Activated CD4-positive, alpha-beta memory T cell treated with anti-CD3 and anti-CD28 coated beads for 36 hours (primary cell): ENCODE measurements around the gene ADCY3. TPM values are rescaled to one million over a fixed set of nuclear protein-coding genes. Genes with fewer than 3 reads are reported as not detected.

ENCODE experiments used
- CTCF ChIA-PET: fragments of 350-600 bp; sonication (Branson Sonifier 250); formaldehyde crosslinking; loops from one replicate; lab custom pipeline; 2021; ENCODE audit warnings: antibody characterized with exemption, inconsistent platforms; lab: Charles Lee
- POLR2A ChIA-PET: fragments of 350-600 bp; sonication (Branson Sonifier 250); formaldehyde crosslinking; loops from one replicate; lab custom pipeline; 2021; ENCODE audit warnings: antibody characterized with exemption; lab: Charles Lee
- DNase-seq: peaks from one replicate; pipeline ENCODE4 v3.0.0-alpha.2; 2020
- H3K27ac Mint-ChIP-seq: one replicate; pipeline ENCODE4 v1.8.0; 2021; ENCODE audit warnings: mixed read lengths
- H3K27me3 Mint-ChIP-seq: one replicate; pipeline ENCODE4 v1.8.0; 2021; ENCODE audit warnings: mixed read lengths
- H3K36me3 Mint-ChIP-seq: one replicate; pipeline ENCODE4 v1.8.0; 2021; ENCODE audit warnings: mixed read lengths
- H3K4me1 Mint-ChIP-seq: one replicate; pipeline ENCODE4 v1.8.0; 2021; ENCODE audit warnings: low read depth, mixed read lengths
- H3K4me3 Mint-ChIP-seq: one replicate; pipeline ENCODE4 v1.8.0; 2021; ENCODE audit warnings: mild to moderate bottlenecking, mixed read lengths
- H3K9me3 Mint-ChIP-seq: one replicate; pipeline ENCODE4 v1.8.0; 2021; ENCODE audit warnings: mixed read lengths
- intact Hi-C: fragments of 100-400 bp; cut with micrococcal nuclease; formaldehyde crosslinking; loops from one replicate; pipeline ENCODE4 v1.15.1; 2023
- total RNA-seq, 2 experiments: library from RNA; stranded (reverse); gene quantifications; one replicate each; pipeline ENCODE4 v1.2.3, GENCODE V29; 2021

The ADCY3 gene
- total RNA-seq, 2 experiments from 2014 or later, result 68.7 to 71.7 TPM

DNA sequence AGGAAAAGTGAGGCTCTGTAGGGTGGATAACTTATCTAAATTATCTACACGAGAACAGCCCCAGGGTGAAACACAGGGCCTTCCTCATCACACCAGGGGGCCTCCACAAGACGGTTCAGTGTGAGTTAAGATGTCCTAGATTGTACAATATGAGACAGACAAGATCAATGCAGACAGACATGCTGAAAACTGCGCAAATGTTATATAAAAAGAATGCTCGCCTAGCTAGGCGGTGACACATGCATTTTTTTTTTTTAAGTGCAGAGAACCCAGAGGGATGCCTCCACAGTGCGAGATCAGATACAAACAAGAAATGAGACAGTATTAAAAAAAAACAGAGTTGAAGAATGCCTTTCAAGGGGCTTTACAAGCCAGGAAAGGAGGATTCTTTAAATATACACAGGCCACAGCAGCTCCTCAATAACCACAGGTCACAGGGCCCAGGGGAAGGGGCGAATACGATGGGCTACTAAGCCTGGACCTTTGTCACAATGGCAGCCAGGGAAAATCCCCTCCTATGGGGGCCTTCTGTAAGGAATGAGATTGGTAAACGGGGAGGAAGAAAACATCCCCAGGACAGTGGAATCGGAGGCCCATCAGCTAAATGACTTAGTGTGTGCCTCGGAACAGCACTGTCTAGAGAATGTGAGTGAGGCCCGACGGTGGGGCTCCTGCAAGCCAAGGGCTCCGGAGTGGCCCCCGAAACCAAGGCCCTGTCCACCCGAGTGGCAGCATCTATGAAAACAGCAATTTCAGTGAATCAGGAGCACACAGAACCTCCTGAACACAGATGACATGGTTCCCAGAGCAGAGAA is 48.9 kb downstream of the ADCY3 start:
- no peak for DNase-seq
- intact Hi-C loops, result no loop called here
- peaks cover 10% of the 10 kb centered on the region for H3K4me1 Mint-ChIP-seq

DNA sequence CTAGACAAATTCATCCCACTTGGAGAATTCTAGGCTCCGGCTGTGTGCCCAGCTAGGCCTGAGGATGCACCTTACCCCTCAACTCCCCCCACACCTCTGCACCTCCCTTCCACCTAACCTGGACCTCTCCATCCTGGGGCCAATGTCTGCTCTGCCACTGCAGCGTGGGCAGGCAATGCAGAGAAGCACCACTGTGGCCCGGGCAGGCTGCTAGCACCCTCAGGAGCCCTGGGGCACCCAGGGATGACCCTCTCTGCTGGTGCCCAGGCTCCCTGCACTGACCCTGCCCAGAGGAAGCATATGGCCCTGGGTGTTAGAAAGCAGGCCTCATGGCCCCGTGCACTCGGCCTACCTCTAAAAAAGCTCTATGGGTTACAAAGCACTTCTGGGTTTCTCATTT is 49.6 kb downstream of the ADCY3 start:
- H3K27me3 Mint-ChIP-seq, result no peaks in the 10 kb centered on the region
- no peak overlapping the region for H3K27ac Mint-ChIP-seq
- H3K4me1 Mint-ChIP-seq, result peaks cover 10% of the 10 kb centered on the region
- CTCF ChIA-PET, result no interaction called here
- no peak overlapping the region for H3K4me3 Mint-ChIP-seq
- peaks cover 16% of the 10 kb centered on the region for H3K36me3 Mint-ChIP-seq
- POLR2A ChIA-PET, result no interaction called here
- no peaks in the 10 kb centered on the region for H3K9me3 Mint-ChIP-seq
- intact Hi-C loops, result no loop called here
- no peak for DNase-seq

More for the DNA sequence above, 48.9 kb downstream of the ADCY3 start:
- Mint-ChIP-seq H3K27ac (no peak overlapping the region), H3K4me3 (no peak overlapping the region), H3K36me3 (peaks cover 16% of the 10 kb centered on the region), H3K27me3 (no peaks in the 10 kb centered on the region), H3K9me3 (no peaks in the 10 kb centered on the region)
- POLR2A ChIA-PET, result no interaction called here
- CTCF ChIA-PET, result interaction anchor here (0.7 kb wide), 1 partner anchor 104 kb away, joined by 4 read pairs; no protein-coding TSS in a partner anchor

DNA sequence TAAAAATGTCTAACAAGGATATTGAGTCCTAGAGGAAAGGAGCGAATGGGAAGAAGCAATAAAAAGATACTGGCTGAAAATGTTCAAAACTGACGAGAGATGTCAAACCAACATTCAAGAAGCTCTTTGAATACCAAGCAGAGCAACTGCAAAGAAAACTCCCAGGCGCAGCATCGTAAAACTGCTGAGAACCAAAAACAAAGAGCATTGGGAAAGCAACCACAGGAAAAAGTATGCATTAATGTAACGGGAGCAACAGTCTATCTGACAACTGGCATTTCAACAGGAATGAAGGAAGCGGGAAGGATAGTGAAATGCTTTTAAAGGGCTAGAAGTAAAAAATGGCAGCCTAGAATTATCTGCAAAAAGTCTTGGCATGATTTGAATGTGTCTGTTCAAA is 53.1 kb downstream of the ADCY3 start:
- H3K9me3 Mint-ChIP-seq, result no peaks in the 10 kb centered on the region
- POLR2A ChIA-PET, result no interaction called here
- H3K4me1 Mint-ChIP-seq, result peaks cover 10% of the 10 kb centered on the region
- H3K4me3 Mint-ChIP-seq, result no peak overlapping the region
- no peak overlapping the region for H3K27ac Mint-ChIP-seq
- H3K27me3 Mint-ChIP-seq, result no peaks in the 10 kb centered on the region
- DNase-seq, result no peak
- intact Hi-C loops, result no loop called here
- peaks cover 13% of the 10 kb centered on the region for H3K36me3 Mint-ChIP-seq
- CTCF ChIA-PET, result no interaction called here

DNA sequence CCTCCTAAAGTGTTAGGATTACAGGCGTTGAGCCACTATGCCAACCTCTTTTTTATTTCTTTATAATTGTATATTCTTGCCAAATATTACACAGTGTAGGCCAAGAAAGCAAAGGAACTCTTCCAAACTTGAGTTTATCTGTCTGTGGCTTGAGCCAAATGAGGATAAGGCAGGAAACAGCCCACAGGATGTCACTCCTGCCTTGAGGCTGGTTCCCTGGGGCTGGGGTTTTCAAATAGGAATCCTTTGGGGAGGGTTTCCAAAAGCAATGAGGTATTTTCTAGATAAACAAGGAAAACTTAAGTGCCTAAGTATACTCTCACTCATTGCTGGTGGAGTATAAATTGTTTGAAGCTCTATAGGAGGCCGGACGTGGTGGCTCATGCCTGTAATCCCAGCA is 56.4 kb downstream of the ADCY3 start:
- no peak for DNase-seq
- H3K27me3 Mint-ChIP-seq, result no peaks in the 10 kb centered on the region
- peaks cover 15% of the 10 kb centered on the region for H3K36me3 Mint-ChIP-seq
- no peak overlapping the region for H3K4me3 Mint-ChIP-seq
- no peak overlapping the region for H3K27ac Mint-ChIP-seq
- no peaks in the 10 kb centered on the region for H3K9me3 Mint-ChIP-seq
- intact Hi-C loops, result no loop called here
- peaks cover 10% of the 10 kb centered on the region for H3K4me1 Mint-ChIP-seq
- POLR2A ChIA-PET, result no interaction called here
- CTCF ChIA-PET, result interaction anchor here (1.1 kb wide), 1 partner anchor 38 kb away, joined by 4 read pairs; no protein-coding TSS in a partner anchor

DNA sequence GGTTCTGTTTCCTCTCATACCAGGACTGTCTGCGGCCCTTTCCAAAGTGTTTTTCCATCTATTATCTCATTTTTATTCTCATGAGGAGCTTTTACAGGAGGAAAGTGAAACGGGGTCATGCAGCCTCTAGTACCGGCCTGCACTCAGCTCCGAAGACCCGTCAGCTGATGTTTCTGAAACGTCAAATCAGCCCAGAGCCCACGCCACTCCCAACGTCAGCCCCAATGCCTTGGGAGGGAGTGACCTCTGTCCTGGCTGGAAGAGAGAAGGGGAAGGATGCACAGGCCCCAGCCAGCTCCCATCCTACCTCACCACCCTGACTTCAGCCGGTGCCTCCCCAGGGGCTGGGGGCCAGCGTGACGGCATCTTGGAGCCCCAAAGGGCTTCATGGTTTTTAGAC is 58.5 kb downstream of the ADCY3 start:
- H3K9me3 Mint-ChIP-seq, result no peaks in the 10 kb centered on the region
- H3K27me3 Mint-ChIP-seq, result no peaks in the 10 kb centered on the region
- no peak for DNase-seq
- ChIA-PET CTCF (no interaction called here), POLR2A (no interaction called here)
- H3K36me3 Mint-ChIP-seq, result peaks cover 11% of the 10 kb centered on the region
- intact Hi-C loops, result no loop called here
- no peak overlapping the region for H3K4me3 Mint-ChIP-seq
- H3K27ac Mint-ChIP-seq, result no peak overlapping the region
- no peaks in the 10 kb centered on the region for H3K4me1 Mint-ChIP-seq

DNA sequence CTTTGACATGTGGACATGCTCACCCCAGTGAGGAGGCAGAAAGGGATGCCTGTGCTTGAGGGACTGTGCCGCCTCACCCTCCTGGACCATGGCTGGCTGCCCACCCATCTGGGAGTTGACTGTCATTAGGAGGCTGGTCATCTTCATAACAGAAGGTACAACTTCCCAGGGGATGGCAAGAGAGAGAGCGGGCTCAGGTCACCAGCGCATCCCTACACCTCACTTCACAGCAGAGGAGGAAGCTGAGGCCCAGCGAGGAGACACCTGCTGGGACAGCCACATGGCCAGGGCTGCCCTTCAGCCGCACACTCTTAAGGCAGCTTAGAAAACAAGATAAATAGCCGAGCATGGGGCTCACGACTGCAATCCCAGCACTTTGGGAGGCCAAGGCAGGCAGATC is 59.4 kb downstream of the ADCY3 start:
- DNase-seq, result no peak
- POLR2A ChIA-PET, result no interaction called here
- CTCF ChIA-PET, result interaction anchor here (1.0 kb wide), 1 partner anchor 33 kb away, joined by 3 read pairs; no protein-coding TSS in a partner anchor
- no peak overlapping the region for H3K4me3 Mint-ChIP-seq
- no peaks in the 10 kb centered on the region for H3K4me1 Mint-ChIP-seq
- H3K27ac Mint-ChIP-seq, result no peak overlapping the region
- peaks cover 11% of the 10 kb centered on the region for H3K36me3 Mint-ChIP-seq
- no peaks in the 10 kb centered on the region for H3K9me3 Mint-ChIP-seq
- intact Hi-C loops, result no loop called here
- H3K27me3 Mint-ChIP-seq, result no peaks in the 10 kb centered on the region

DNA sequence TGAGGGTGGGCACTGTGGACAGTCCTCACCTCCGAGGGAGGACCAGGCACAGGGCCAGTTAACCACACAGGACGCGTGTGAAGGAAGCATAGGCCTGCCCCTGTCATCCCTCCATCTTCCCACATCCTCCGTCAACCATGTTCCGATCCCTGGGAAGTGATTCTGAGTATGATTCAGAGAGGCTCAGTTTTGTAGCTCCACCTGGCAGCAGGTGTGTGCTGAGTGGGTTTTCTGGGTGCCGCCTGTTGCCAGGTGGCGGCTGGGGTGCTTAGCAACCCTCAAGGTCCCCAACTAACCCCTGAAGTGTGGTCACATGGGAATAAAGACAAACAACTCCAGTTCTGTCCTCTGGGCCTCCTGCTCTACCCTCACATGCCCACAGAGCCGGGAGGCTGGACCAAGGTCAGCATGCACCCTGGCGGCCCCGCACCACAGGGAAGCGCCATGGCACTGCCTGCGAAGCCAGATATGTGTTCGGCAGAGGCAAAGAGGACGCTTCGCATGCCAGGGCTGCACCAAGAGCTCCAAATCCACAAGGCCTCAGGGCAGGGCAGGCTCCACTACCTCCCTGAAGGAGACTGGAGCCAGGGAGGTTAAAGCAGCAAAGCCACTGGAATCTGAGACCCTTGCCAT is 60.0 kb downstream of the ADCY3 start:
- DNase-seq, result no peak
- Mint-ChIP-seq H3K4me3 (no peak overlapping the region), H3K9me3 (no peaks in the 10 kb centered on the region), H3K27ac (no peak overlapping the region), H3K27me3 (no peaks in the 10 kb centered on the region), H3K36me3 (peaks cover 11% of the 10 kb centered on the region), H3K4me1 (no peaks in the 10 kb centered on the region)
- intact Hi-C loops, result no loop called here
- CTCF ChIA-PET, result interaction anchor here (1.0 kb wide), 1 partner anchor 32 kb away, joined by 3 read pairs; no protein-coding TSS in a partner anchor
- POLR2A ChIA-PET, result no interaction called here

DNA sequence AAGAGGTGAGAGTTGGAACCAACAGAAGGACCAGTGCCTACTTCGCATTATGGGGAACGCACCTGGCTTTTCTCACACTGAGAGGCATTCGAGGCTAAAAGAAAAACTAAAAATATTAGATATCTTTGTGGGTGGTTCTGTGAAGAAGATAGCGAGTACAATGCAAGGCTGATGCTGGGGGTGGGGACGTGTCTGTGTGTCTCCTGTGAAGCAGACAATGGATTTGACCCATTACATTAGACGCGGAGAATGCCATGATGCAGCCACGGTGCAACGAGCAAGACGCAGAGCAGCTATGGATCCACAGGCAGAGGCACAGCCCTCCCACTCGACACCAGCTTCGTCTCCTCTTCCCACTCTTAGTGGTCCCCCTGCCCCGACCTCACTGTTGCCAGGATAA is 61.0 kb downstream of the ADCY3 start:
- Mint-ChIP-seq H3K9me3 (no peaks in the 10 kb centered on the region), H3K27ac (no peak overlapping the region), H3K36me3 (peaks cover 11% of the 10 kb centered on the region), H3K4me3 (no peak overlapping the region), H3K4me1 (no peaks in the 10 kb centered on the region), H3K27me3 (no peaks in the 10 kb centered on the region)
- no peak for DNase-seq
- POLR2A ChIA-PET, result no interaction called here
- intact Hi-C loops, result no loop called here
- CTCF ChIA-PET, result no interaction called here

DNA sequence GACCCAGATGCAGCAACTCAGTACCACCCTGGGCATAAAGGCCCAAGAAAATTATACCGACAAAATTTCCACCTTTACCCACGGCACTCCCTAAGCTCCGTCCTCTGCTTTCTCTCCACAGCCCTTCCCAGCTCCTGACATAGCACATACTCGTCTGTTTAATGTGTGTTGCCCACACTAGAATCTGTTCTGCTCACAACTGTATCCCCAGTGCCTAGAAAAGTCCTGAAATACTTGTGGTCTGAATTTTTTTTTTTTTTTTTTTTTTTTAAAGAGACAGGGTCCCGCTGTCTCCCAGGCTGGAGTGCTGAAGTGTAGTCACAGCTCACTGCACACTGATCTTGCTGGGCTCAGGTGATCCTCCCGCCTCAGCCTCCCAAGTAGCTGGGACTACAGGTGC is 62.3 kb downstream of the ADCY3 start:
- POLR2A ChIA-PET, result no interaction called here
- no peak for DNase-seq
- H3K27me3 Mint-ChIP-seq, result no peaks in the 10 kb centered on the region
- H3K36me3 Mint-ChIP-seq, result peaks cover 11% of the 10 kb centered on the region
- no peak overlapping the region for H3K27ac Mint-ChIP-seq
- no peaks in the 10 kb centered on the region for H3K9me3 Mint-ChIP-seq
- no peak overlapping the region for H3K4me3 Mint-ChIP-seq
- H3K4me1 Mint-ChIP-seq, result no peaks in the 10 kb centered on the region
- CTCF ChIA-PET, result interaction anchor here (0.9 kb wide), 1 partner anchor 30 kb away, joined by 4 read pairs; no protein-coding TSS in a partner anchor
- intact Hi-C loops, result no loop called here

DNA sequence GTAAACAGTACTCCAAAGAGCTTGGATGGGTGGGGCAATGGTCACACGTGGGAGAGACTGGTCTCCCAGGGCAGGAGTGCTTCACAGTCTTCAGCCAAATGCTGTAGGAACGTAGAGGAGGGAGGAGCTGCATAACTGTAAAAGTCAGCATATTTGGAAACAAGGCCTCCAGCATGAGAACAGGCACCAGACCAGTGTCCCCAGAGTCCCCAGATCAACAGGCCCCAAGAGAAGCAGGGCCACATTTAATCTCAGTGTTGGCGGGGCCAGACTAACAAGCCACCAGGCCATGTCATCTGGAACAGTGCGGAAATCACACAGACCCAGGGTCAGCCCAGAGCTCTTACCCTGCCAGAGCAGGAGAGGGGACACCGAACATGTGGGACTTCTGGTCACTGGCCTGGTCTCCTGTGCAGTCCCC is 63.2 kb downstream of the ADCY3 start:
- no peak overlapping the region for H3K4me3 Mint-ChIP-seq

DNA sequence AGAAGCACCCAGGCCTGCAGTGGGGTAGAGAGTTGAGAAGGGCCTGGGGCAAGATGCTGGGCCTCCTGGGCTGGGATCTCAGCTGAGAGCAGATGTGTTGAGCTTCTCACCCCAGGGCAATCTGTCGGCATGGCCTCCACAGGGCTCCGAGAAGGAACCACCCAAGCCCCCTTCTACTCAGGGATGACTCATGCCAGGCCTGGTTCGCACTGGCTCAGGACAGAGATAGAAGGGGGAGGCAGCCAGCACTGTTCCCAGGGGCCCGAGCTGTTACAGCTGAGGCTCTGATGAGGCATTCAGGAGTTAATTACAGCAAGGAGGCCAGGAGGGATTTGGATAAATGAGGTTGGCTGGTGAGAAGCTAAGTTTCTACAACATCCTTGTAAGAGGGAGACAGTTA is 64.3 kb downstream of the ADCY3 start:
- CTCF ChIA-PET, result no interaction called here
- no peaks in the 10 kb centered on the region for H3K9me3 Mint-ChIP-seq
- H3K4me3 Mint-ChIP-seq, result no peak overlapping the region
- DNase-seq, result no peak
- no peaks in the 10 kb centered on the region for H3K4me1 Mint-ChIP-seq
- no peaks in the 10 kb centered on the region for H3K27me3 Mint-ChIP-seq
- no peak overlapping the region for H3K27ac Mint-ChIP-seq
- peaks cover 11% of the 10 kb centered on the region for H3K36me3 Mint-ChIP-seq
- POLR2A ChIA-PET, result no interaction called here
- intact Hi-C loops, result no loop called here

More for the DNA sequence above, 63.2 kb downstream of the ADCY3 start:
- Mint-ChIP-seq H3K36me3 (peaks cover 11% of the 10 kb centered on the region), H3K27me3 (no peaks in the 10 kb centered on the region), H3K9me3 (no peaks in the 10 kb centered on the region), H3K4me1 (no peaks in the 10 kb centered on the region), H3K27ac (no peak overlapping the region)
- ChIA-PET POLR2A (no interaction called here), CTCF (interaction anchor here (0.6 to 0.9 kb wide), 2 partner anchors 29 to 802 kb away, joined by 4 read pairs; no protein-coding TSS in a partner anchor)
- intact Hi-C loops, result no loop called here
- DNase-seq, result no peak

DNA sequence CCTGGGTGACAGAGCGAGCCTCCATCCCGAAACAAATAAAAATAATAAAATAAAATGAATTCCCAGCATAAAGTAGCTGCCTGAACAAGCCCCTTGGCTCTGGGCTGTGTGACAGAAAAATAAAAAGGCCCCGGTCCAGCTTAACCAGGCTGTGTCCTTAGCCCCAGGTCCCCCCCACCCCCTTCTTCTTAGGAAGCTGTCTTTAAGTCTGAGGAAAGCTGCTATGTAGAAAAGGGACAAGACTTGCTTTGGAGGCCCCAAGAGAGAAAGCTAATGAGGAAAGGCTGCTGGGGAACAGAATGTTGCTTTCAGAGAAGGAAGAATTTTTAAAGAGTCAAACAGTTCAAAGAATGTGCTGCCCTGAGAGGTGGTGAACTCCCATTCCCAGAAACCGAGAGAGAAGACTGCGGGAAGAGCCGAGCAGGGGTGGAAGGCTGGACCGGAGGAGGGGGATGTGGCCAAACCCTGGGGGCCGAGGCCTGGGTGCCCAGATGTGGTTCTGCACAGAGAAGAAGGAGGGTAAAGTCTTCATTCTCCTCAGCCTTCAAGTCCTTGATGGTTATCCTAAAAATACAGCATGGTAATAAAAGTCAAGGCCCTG is 64.9 kb downstream of the ADCY3 start:
- Mint-ChIP-seq H3K27me3 (no peaks in the 10 kb centered on the region), H3K27ac (no peak overlapping the region), H3K9me3 (no peaks in the 10 kb centered on the region), H3K36me3 (peaks cover 9% of the 10 kb centered on the region), H3K4me1 (no peaks in the 10 kb centered on the region), H3K4me3 (no peak overlapping the region)
- DNase-seq, result no peak
- intact Hi-C loops, result no loop called here
- POLR2A ChIA-PET, result no interaction called here
- CTCF ChIA-PET, result no interaction called here
